ENCODE measurements around the gene COPB2. TPM values are rescaled to one million over a fixed set of nuclear protein-coding genes. Genes with fewer than 3 reads are reported as not detected.
A peak's percentile ranks its signal among the peaks of the same experiment; 100 is the strongest.

The COPB2 gene
- total RNA-seq = 100 to 1,000 TPM; 105 to 129 (median 117) TPM
- long read RNA-seq, donor 1, transcript COPB2-201 (22 exons, 3,360 nt) = major isoform, 109 of 142 reads
- long read RNA-seq, donor 1, partial matches to known transcripts = 7 of 142 reads
- long read RNA-seq, donor 1, other reads (novel, unspliced or antisense) = 24 of 142 reads
- long read RNA-seq, donor 2, transcript COPB2-201 (22 exons, 3,360 nt) = major isoform, 39 of 100 reads
- long read RNA-seq, donor 2, partial matches to known transcripts = 50 of 100 reads
- long read RNA-seq, donor 2, other reads (novel, unspliced or antisense) = 11 of 100 reads

DNA sequence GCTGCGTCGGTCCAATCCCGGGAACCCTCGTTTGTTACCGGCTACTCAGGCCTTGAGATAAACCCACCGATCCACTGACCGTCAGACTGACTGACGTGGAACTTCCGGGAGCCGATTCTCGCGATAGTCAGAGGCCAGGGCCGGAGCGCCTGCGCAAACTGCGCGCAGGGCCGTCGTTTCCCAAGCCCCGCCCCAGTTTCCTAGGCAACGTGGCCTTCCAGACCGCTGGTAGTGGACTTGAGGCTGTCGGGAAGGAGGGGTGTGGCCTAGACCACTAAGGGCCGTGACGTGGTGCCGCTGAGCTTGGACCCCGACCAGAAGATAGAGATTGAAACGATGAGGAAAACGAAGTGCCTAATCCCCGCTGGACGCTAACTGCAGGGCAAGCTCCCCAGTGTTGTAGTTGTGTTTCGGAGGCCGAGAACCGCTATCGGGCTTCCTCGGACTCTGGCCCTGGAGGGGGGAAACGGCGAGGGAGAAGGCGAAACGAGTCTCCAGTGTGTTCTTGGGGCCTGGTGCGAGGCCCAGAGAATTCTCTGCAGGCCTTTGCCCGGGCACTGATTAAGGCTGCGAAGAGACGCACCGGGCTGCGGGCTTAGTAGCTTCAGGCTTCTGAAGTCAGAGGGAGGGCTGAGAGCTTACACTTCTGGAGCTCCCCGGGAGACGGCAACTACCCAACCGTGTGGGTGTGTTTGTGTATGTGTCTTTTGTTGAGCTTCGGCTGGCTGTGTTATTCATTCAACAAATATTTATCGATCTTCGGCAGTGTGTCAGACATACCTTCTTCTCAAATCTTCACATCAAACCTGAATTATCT, at the start of gene COPB2:
Gene COPB2, minus strand, starts transcription at position 96 of the 817 bp plus-strand sequence. CDS start 97 bp downstream, outside the sequence.
- TF ChIP-seq, protein P1, sequence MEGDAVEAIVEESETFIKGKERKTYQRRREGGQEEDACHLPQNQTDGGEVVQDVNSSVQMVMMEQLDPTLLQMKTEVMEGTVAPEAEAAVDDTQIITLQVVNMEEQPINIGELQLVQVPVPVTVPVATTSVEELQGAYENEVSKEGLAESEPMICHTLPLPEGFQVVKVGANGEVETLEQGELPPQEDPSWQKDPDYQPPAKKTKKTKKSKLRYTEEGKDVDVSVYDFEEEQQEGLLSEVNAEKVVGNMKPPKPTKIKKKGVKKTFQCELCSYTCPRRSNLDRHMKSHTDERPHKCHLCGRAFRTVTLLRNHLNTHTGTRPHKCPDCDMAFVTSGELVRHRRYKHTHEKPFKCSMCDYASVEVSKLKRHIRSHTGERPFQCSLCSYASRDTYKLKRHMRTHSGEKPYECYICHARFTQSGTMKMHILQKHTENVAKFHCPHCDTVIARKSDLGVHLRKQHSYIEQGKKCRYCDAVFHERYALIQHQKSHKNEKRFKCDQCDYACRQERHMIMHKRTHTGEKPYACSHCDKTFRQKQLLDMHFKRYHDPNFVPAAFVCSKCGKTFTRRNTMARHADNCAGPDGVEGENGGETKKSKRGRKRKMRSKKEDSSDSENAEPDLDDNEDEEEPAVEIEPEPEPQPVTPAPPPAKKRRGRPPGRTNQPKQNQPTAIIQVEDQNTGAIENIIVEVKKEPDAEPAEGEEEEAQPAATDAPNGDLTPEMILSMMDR (IDR thresholded peaks at IDR 0.05) = no peak
- ATAC-seq (peak; percentile 99), DNase-seq (peak; percentile 99 to 100 (median 100))
- Histone ChIP-seq H3K9me3 (no peaks in the 10 kb centered on the region), H3K4me3 (peak within 1 kb of the TSS; percentile 91), H3K4me1 (ENCODE audit: low read depth) (peaks cover 10% of the 10 kb centered on the region), H3K36me3 (ENCODE audit: low read depth) (no peaks in the 10 kb centered on the region)
- intact Hi-C loops (cut with DNase I, micrococcal nuclease) = no loop called here

DNA sequence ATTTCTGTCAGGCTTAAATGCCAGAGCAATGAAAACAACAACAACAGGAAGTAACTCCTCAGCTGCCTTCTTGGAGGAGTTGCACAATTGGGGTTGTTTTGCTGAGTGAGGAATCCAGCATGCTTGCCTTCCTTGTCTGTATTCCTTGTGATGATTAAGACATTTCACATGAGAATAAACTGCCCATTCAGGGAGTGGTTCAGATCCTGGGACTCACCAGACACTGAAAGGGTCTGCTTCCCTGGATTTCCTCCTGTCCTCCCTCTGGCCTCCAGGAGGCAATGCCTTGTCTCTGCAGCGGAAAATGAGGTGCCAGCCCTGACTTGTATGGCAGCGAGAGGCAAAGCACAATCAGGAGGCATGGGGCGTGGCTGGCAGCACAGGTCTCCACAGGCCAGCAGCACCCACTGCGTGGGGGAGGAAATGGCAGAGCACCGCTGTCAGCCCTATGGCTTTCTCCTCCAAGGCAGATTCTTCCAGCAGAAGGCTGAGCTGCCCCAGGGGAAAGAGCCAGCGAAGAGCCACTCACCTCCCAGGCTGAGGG, 45.4 kb upstream of the COPB2 start:
- Histone ChIP-seq H3K36me3 (ENCODE audit: low read depth) (no peaks in the 10 kb centered on the region), H3K9me3 (no peaks in the 10 kb centered on the region), H3K4me3 (no peak overlapping the region), H3K4me1 (ENCODE audit: low read depth) (no peaks in the 10 kb centered on the region)
- TF ChIP-seq, protein P1 (IDR thresholded peaks at IDR 0.05) = no peak
- DNase-seq (peak in 2 of 3 donors; percentile 14 to 27), ATAC-seq (peak; percentile 46)
- intact Hi-C loops (cut with DNase I, micrococcal nuclease) = no loop called here

DNA sequence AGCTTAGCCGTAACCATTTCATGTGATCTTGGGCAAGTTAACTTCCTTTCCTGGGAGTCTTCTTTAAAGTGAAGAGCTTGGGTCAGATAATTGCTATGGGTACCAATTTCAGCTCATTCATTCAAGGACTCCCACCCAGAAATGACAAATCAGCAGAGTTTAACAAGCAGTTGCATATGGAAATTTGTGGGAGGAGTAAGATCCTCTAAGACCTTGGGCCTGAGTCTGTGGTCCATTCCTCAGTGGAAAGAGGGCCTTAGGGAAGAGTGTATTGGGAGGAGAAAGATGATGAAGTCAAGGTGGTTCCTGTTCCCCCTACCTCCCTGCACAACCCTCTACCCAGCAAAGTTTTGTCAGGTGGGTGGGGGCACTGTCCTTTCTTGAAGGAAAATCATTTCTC, 44.8 kb upstream of the COPB2 start:
- DNase-seq (no peak), ATAC-seq (no peak)
- intact Hi-C loops (cut with DNase I, micrococcal nuclease) = no loop called here
- Histone ChIP-seq H3K9me3 (no peaks in the 10 kb centered on the region), H3K4me1 (ENCODE audit: low read depth) (no peaks in the 10 kb centered on the region), H3K4me3 (no peak overlapping the region), H3K36me3 (ENCODE audit: low read depth) (no peaks in the 10 kb centered on the region)
- TF ChIP-seq, protein P1 (IDR thresholded peaks at IDR 0.05) = no peak

DNA sequence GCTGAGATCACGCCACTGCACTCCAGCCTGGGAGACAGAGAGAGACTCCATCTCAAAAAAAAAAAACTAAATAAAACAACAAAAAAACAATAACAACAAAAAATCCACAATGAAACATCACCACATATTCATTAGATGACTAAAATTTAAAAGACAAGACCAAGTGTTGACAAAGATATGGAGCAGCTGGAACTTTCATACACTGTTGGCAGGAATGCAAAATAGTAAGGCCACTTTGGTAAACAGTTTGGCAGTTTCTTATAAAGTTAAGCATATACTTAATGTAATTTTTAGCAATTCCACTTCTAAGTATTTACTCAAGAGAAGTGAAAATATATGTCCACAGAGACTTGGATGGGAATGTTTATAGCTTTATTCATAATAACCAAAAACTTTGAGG, 43.6 kb upstream of the COPB2 start:
- ATAC-seq (no peak), DNase-seq (no peak)
- intact Hi-C loops (cut with DNase I, micrococcal nuclease) = no loop called here
- no peaks in the 10 kb centered on the region for H3K9me3 ChIP-seq
- no peak overlapping the region for H3K4me3 ChIP-seq
- no peaks in the 10 kb centered on the region for H3K4me1 ChIP-seq (ENCODE audit: low read depth)
- no peaks in the 10 kb centered on the region for H3K36me3 ChIP-seq (ENCODE audit: low read depth)
- TF ChIP-seq, protein P1 (IDR thresholded peaks at IDR 0.05) = no peak

DNA sequence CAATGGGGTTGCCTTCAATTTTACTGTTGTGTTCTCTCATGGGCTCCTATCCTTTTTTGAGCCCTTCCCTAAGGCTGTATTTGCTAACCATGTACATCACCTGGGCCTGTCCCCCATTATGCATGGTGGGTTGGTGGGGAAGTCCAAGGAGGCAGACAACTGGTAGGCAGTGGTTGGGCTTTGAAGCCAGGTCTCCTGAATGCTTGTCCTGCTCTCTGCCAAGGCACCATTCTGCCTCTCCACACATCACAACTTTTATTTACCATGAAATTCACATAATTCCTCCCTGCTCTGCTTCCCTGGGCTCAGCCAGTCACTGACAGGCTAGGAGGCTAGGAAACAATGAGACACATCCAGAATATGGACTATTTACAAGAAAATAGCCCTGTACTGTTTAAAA, 41.0 kb upstream of the COPB2 start:
- Histone ChIP-seq H3K9me3 (no peaks in the 10 kb centered on the region), H3K36me3 (ENCODE audit: low read depth) (no peaks in the 10 kb centered on the region), H3K4me3 (no peak overlapping the region), H3K4me1 (ENCODE audit: low read depth) (no peaks in the 10 kb centered on the region)
- DNase-seq (no peak), ATAC-seq (no peak)
- TF ChIP-seq, protein P1 (IDR thresholded peaks at IDR 0.05) = no peak
- intact Hi-C loops (cut with DNase I, micrococcal nuclease) = no loop called here

Data from mucosa of descending colon (tissue), 3 donors.